IPS-15b (cell line): Measurements from ENCODE around the gene PRDM16.

Experiments used
- H3K27me3 ChIP-seq: one replicate; pipeline ENCODE4 v1.6.1; 2013; ENCODE audit warnings: low read length; ENCODE audit not compliant: control insufficient read depth, insufficient read depth
- H3K36me3 ChIP-seq: one replicate; pipeline ENCODE4 v1.6.1; 2013; ENCODE audit warnings: low read length; ENCODE audit not compliant: control insufficient read depth, insufficient read depth
- H3K4me1 ChIP-seq: one replicate; pipeline ENCODE4 v1.6.1; 2013; ENCODE audit warnings: mild to moderate bottlenecking, low read length; ENCODE audit not compliant: control insufficient read depth, insufficient read depth
- H3K4me3 ChIP-seq: one replicate; pipeline ENCODE4 v1.5.1; 2013; ENCODE audit warnings: low read depth, low read length
- H3K9ac ChIP-seq: one replicate; pipeline ENCODE4 v1.6.1; 2013; ENCODE audit warnings: low read depth, mild to moderate bottlenecking, low read length
- H3K9me3 ChIP-seq: one replicate; pipeline ENCODE4 v1.6.1; 2013; ENCODE audit warnings: mild to moderate bottlenecking, low read length; ENCODE audit not compliant: control insufficient read depth, insufficient read depth

The PRDM16 gene

DNA sequence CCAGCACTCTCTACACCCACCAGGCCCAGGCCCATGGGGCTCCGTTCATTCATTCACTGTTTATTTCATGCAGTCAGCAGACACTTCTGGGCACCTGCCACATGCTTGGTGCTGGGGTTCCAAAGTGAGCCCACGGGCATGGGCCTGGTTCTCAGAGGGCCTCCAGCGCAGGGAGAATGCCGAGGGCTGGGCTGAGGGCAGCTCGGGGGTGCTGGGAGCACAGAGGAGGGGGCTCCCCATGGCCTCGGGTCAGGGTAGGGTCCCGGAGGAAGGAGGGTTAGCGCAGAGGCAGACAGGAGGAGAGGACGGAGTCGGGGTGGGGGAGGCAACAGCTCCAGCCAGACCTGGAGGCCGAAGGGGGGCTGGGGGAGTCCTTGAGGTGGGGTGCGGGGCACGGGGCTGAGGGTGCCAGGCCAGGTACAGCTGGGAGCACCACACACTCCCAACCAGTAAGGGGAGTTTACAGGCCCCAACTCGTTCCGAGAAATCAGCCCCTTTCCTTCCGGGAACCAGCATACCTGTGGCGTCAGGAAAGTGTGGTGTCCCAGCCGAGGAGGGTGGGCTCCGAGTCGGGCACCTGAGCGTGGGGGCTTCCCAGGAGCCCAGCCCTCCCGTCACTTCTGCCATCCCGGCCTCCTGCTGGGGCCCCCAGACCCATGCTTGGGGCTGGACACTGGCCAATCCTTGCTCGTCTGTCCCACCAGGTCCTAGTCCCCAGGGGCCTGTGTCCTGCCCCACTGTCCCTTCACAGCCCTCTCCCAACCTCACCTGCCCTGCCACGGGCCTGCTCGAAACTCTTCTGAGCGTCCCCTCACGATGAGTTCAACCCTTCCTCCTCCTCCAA lies 396.3 kb downstream of the PRDM16 start:
- Histone ChIP-seq H3K9me3 (no peaks in the 10 kb centered on the region), H3K4me1 (no peaks in the 10 kb centered on the region), H3K27me3 (no peaks in the 10 kb centered on the region), H3K36me3 (peaks cover 23% of the 10 kb centered on the region), H3K4me3 (no peak overlapping the region), H3K9ac (no peak overlapping the region)

GRCh38 chr1:3465935-3466321 lies 396.9 kb downstream of the PRDM16 start:
- Histone ChIP-seq H3K4me3 (no peak overlapping the region), H3K36me3 (peaks cover 23% of the 10 kb centered on the region), H3K4me1 (peaks cover under 1% of the 10 kb centered on the region), H3K9ac (no peak overlapping the region), H3K9me3 (no peaks in the 10 kb centered on the region), H3K27me3 (no peaks in the 10 kb centered on the region)

- no peak overlapping the region for H3K9ac ChIP-seq
- no peaks in the 10 kb centered on the region for H3K9me3 ChIP-seq
- peaks cover 21% of the 10 kb centered on the region for H3K36me3 ChIP-seq
- H3K4me3 ChIP-seq = no peak overlapping the region
- no peaks in the 10 kb centered on the region for H3K27me3 ChIP-seq
- peaks cover 2% of the 10 kb centered on the region for H3K4me1 ChIP-seq
Measured at GRCh38 chr1:3466366-3467075, 397.5 kb downstream of the PRDM16 start.

DNA sequence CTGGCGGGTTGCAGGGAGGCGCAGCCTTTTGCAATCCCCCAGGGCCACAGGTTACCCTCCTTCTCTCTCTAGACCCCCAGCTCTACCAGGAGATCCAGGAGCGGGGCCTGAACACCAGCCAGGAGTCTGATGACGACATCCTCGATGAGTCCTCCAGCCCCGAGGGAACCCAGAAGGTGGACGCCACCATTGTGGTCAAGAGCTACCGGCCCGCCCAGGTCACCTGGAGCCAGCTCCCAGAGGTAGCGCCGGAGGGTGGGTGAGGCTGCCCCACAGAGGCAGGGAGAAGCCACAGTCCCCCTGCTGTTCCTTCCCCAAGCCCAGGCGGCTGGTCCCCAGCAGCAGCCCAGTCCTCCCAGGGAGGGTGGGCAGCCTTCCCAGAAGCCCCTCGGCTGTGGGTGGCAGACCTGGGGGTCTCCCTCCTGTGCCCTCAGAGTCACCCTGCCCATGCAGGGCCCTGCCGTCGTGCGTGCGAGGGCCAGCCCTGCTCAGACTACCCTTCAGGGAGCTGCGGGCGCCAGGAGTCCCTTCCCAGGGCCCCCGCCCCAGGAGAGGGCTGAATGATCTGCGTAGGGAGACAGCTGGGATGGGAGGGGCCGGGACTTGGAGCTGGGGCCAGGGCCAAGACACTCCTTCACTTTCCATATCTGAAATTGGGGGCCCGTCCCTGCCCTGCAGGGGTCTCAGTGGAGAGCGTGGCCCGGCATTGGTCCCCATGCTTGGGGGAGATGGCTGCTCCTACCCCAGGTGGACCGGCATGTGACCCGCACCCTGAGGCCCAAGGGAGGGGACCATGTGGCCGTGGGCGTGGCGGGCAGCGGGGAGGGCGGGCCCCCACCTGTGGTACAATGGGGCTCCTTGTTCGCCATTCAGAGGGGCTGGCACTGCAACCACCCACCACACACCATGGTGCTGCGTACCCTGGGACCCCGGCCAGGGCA lies 398.4 kb downstream of the PRDM16 start:
- H3K9me3 ChIP-seq = no peaks in the 10 kb centered on the region
- no peak overlapping the region for H3K4me3 ChIP-seq
- H3K4me1 ChIP-seq = peaks cover 2% of the 10 kb centered on the region
- H3K27me3 ChIP-seq = no peaks in the 10 kb centered on the region
- H3K36me3 ChIP-seq = peaks cover 21% of the 10 kb centered on the region
- H3K9ac ChIP-seq = no peak overlapping the region

- Histone ChIP-seq H3K4me3 (no peak overlapping the region), H3K36me3 (peaks cover 27% of the 10 kb centered on the region), H3K4me1 (peaks cover 2% of the 10 kb centered on the region), H3K27me3 (no peaks in the 10 kb centered on the region), H3K9me3 (no peaks in the 10 kb centered on the region), H3K9ac (no peak overlapping the region)
Measured at GRCh38 chr1:3468236-3469103, 399.5 kb downstream of the PRDM16 start.

DNA sequence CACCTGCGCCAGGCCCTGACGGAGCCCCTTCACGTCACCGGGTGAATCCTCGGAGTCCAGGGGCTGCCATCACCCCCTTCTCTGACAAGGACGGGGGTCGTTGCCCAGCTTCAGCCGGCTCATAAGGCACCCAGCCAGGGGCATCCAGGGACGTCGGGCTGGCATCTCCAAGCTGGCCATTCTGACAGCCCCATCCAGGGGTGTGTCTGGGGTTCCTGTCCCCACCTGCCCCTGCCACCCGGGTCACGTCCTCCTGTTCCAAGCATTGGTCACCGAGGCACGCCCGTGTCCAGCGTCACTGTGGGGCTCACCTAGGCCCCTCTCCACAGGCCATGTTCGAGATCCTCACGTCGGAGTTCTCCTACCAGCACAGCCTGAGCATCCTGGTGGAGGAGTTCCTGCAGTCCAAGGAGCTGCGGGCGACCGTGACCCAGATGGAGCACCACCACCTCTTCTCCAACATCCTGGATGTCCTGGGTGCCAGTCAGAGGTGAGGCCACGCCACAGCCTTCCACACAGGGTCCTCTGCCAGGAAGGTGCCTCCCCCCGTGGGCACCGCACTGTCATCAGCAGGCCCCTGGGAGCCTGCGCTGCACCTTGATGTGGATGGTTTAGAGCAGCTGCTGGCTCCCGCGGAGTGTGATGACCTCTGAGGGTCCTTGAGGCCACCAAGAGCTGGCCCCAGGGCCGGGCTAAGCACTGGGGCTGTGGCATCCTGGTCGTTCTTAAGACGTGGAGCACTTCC lies 400.3 kb downstream of the PRDM16 start:
- no peak overlapping the region for H3K4me3 ChIP-seq

GRCh38 chr1:3469849-3470649 lies 401.0 kb downstream of the PRDM16 start:
- Histone ChIP-seq H3K27me3 (no peaks in the 10 kb centered on the region), H3K9me3 (no peaks in the 10 kb centered on the region), H3K36me3 (peaks cover 29% of the 10 kb centered on the region), H3K9ac (no peak overlapping the region), H3K4me3 (no peak overlapping the region), H3K4me1 (peaks cover 2% of the 10 kb centered on the region)

More for the DNA sequence above, 400.3 kb downstream of the PRDM16 start:
- Histone ChIP-seq H3K4me1 (peaks cover 2% of the 10 kb centered on the region), H3K9ac (no peak overlapping the region), H3K9me3 (no peaks in the 10 kb centered on the region), H3K36me3 (peaks cover 29% of the 10 kb centered on the region), H3K27me3 (no peaks in the 10 kb centered on the region)

DNA sequence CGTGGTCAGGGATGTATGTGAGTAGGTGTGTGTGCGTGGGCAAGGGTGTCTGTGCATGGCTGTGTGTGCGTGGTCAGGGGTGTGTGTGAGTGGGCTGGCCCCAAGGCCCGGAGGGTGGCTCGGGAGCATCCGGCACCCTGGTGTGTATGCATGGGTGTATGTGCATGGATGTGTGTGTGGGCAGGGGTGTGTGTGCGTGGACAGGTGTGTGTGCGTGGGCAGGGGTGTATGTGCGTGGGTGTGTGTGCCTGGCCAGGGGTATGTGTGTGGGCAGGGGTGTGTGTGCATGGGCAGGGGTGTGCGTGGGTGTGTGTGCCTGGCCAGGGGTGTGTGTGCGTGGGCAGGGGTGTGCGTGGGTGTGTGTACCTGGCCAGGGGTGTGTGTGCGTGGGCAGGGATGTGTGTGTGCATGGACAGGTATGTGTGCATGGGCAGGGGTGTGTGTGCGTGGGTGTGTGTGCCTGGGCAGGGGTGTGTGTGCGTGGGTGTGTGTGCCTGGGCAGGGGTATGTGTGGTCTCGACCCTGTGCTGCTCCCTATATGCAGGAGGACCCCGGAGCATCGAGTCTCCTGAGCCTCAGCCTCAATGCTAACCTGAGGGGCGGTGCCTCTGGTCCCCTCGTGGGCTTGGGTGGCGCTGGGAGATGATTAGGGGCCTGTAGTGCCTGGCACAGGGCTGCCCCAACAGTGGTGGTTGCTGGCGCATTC lies 401.8 kb downstream of the PRDM16 start:
- peaks cover 31% of the 10 kb centered on the region for H3K36me3 ChIP-seq
- peak overlapping the region; percentile 37 for H3K9ac ChIP-seq
- H3K9me3 ChIP-seq = no peaks in the 10 kb centered on the region
- no peaks in the 10 kb centered on the region for H3K27me3 ChIP-seq
- peaks cover 2% of the 10 kb centered on the region for H3K4me1 ChIP-seq
- no peak overlapping the region for H3K4me3 ChIP-seq

- H3K4me3 ChIP-seq = no peak overlapping the region
Measured at GRCh38 chr1:3471356-3472087, 402.5 kb downstream of the PRDM16 start.

More at GRCh38 chr1:3471356-3472087, 402.5 kb downstream of the PRDM16 start:
- H3K9ac ChIP-seq = peak overlapping the region; percentile 65
- H3K9me3 ChIP-seq = no peaks in the 10 kb centered on the region
- peaks cover 37% of the 10 kb centered on the region for H3K36me3 ChIP-seq
- H3K27me3 ChIP-seq = no peaks in the 10 kb centered on the region
- H3K4me1 ChIP-seq = peaks cover 2% of the 10 kb centered on the region
